GM12878 (cell line): ENCODE results near the gene HAND2. TPM values are rescaled to one million over a fixed set of nuclear protein-coding genes. Genes with fewer than 3 reads are reported as not detected.

ENCODE experiments used
- ATAC-seq: fragments of 200-7000 bp; cut with Tn5 transposase; 3 replicates; pipeline ENCODE4 v1.9.1; 2020; ENCODE audit warnings: mild to moderate bottlenecking, moderate library complexity
- BruUV-seq: library from RNA; stranded (reverse); fragments of 400-500 nt; replicated peaks from 2 replicates; lab custom pipeline; 2021; lab: Mats Ljungman, UMichigan
- CTCF ChIA-PET: fragments of 300-600 bp; sonication (Branson Sonifier 250); formaldehyde crosslinking; extraction: SDS; loops from one replicate; lab custom pipeline; 2021; ENCODE audit warnings: inconsistent platforms; lab: Yijun Ruan, JAX
- POLR2A ChIA-PET: fragments of 350-600 bp; formaldehyde crosslinking; extraction: SDS; loops from one replicate; lab custom pipeline; 2021; ENCODE audit warnings: inconsistent platforms; lab: Charles Lee
- RAD21 ChIA-PET: fragments of 300-600 bp; sonication (Branson Sonifier 250); formaldehyde crosslinking; loops from one replicate; lab custom pipeline; 2023; ENCODE audit warnings: antibody characterized with exemption; ENCODE audit not compliant: unreplicated experiment; lab: Charles Lee
- SMC1A ChIA-PET: fragments of 300-600 bp; sonication (Branson Sonifier 250); formaldehyde crosslinking; loops from one replicate; lab custom pipeline; 2023; ENCODE audit not compliant: unreplicated experiment, uncharacterized antibody; lab: Charles Lee
- DNase-seq: peaks from one replicate; pipeline ENCODE4 v3.0.0-alpha.2; 2011; ENCODE audit warnings: low read depth, low spot score
- FAIRE-seq: peaks from 3 replicates; lab custom pipeline; 2011; peaks lifted over from hg19 to GRCh38; lab: Jason Lieb, UNC
- H2AFZ ChIP-seq: 2 replicates; pipeline ENCODE4 v1.6.0; 2011; ENCODE audit warnings: low read depth, low read length, control low read depth; ENCODE audit not compliant: control insufficient read depth
- H3K27ac ChIP-seq: 2 replicates; pipeline ENCODE4 v1.5.1; 2011; ENCODE audit warnings: control low read depth; ENCODE audit not compliant: control insufficient read depth, insufficient read depth
- H3K27me3 ChIP-seq, 2 experiments: replicated peaks in 1 of 2; 2 replicates each; pipeline versions ENCODE4 v1.6.0 to v1.6.1; 2011; ENCODE audit warnings: low read length in 1 of 2; ENCODE audit not compliant: control insufficient read depth in 2 of 2, insufficient read depth in 2 of 2
- H3K36me3 ChIP-seq, 2 experiments: 2 replicates each; pipeline ENCODE4 v1.5.1; 2011; ENCODE audit warnings: low read length in 1 of 2; ENCODE audit not compliant: control insufficient read depth in 2 of 2, insufficient read depth in 2 of 2
- H3K4me1 ChIP-seq: 2 replicates; pipeline ENCODE4 v1.6.1; 2011; ENCODE audit warnings: mild to moderate bottlenecking, low read length, moderate library complexity, mixed read lengths; ENCODE audit not compliant: control insufficient read depth, insufficient read depth
- H3K4me2 ChIP-seq: 2 replicates; pipeline ENCODE4 v1.6.0; 2011; ENCODE audit warnings: control low read depth; ENCODE audit not compliant: control insufficient read depth, insufficient read depth
- H3K4me3 ChIP-seq: fragments of 200-600 bp; sonication (generic); 2 replicates; pipeline ENCODE4 v1.5.1; 2016
- H3K79me2 ChIP-seq: 2 replicates; pipeline ENCODE4 v1.6.0; 2011; ENCODE audit warnings: low read length; ENCODE audit not compliant: control insufficient read depth, insufficient read depth
- H3K9ac ChIP-seq: 2 replicates; pipeline ENCODE4 v1.8.0; 2011; ENCODE audit warnings: low read length, control low read depth, mixed read lengths; ENCODE audit not compliant: control insufficient read depth, insufficient read depth
- H3K9me3 ChIP-seq: replicated peaks from 3 replicates; pipeline ENCODE4 v1.5.1; 2011; ENCODE audit warnings: mild to moderate bottlenecking, low read length; ENCODE audit not compliant: control insufficient read depth, insufficient read depth
- H4K20me1 ChIP-seq: 2 replicates; pipeline ENCODE4 v1.6.0; 2011; ENCODE audit not compliant: control insufficient read depth, insufficient read depth
- BMI1 ChIP-seq: fragments of 450-650 bp; IDR thresholded peaks from 2 replicates; pipeline ENCODE4 v1.6.1; 2016; ENCODE audit warnings: mild to moderate bottlenecking, moderate library complexity, borderline replicate concordance
- FOS ChIP-seq: IDR thresholded peaks from 3 replicates; pipeline ENCODE4 v1.6.1; 2011; ENCODE audit warnings: borderline replicate concordance; ENCODE audit not compliant: insufficient read length; ENCODE audit errors: extremely low read depth
- FOXK2 ChIP-seq: fragments of 450-650 bp; IDR thresholded peaks from 2 replicates; pipeline ENCODE4 v1.6.1; 2017; ENCODE audit warnings: mild to moderate bottlenecking, moderate library complexity
- HDAC2 ChIP-seq: fragments of 200-600 bp; sonication (generic); IDR thresholded peaks from 2 replicates; pipeline ENCODE4 v1.6.1; 2017
- HDAC6 ChIP-seq: fragments of 200-600 bp; sonication (generic); IDR thresholded peaks from one replicate; pipeline ENCODE4 v1.8.0; 2017; ENCODE audit warnings: antibody characterized with exemption; ENCODE audit not compliant: unreplicated experiment
- KAT2A ChIP-seq: conservative IDR thresholded peaks from 2 replicates; pipeline ENCODE4 v1.6.1; 2011; ENCODE audit warnings: low read depth, low read length; ENCODE audit not compliant: control insufficient read depth
- MYB ChIP-seq: fragments of 150-350 bp; IDR thresholded peaks from 2 replicates; pipeline ENCODE4 v1.6.1; 2014; ENCODE audit warnings: mild to moderate bottlenecking, low read depth, low read length, borderline replicate concordance
- MYC ChIP-seq: IDR thresholded peaks from 2 replicates; pipeline ENCODE4 v1.6.1; 2011; ENCODE audit warnings: mild to moderate bottlenecking, low read length, moderate library complexity, inconsistent platforms; ENCODE audit not compliant: insufficient read depth, insufficient replicate concordance, insufficient read length, severe bottlenecking
- NRF1 ChIP-seq: conservative IDR thresholded peaks from 2 replicates; pipeline ENCODE4 v1.6.1; 2011; ENCODE audit warnings: mild to moderate bottlenecking, low read depth, low read length, improper control_type of control experiment
- POLR2AphosphoS5 ChIP-seq: IDR thresholded peaks from 2 replicates; pipeline ENCODE4 v1.6.1; 2011; ENCODE audit warnings: mild to moderate bottlenecking, low read length, inconsistent platforms
- WRNIP1 ChIP-seq: IDR thresholded peaks from 2 replicates; pipeline ENCODE4 v1.6.1; 2011; ENCODE audit warnings: low read depth, low read length, improper control_type of control experiment, borderline replicate concordance
- whole genome bisulfite sequencing: methylation state at CpG from one replicate; pipeline ENCODE4 v1.1.6; 2016; ENCODE audit warnings: low lambda C conversion rate; ENCODE audit not compliant: insufficient replicate concordance, insufficient coverage; ENCODE audit errors: missing lambda C conversion rate; 5-methylcytosine and 5-hydroxymethylcytosine counted together
- in situ Hi-C: fragments of 300-500 bp; cut with MboI; formaldehyde crosslinking; loops from 9 replicates; pipeline ENCODE4 v1.14.3; 2018; ENCODE audit warnings: mixed read lengths
- intact Hi-C: fragments of 100-400 bp; cut with micrococcal nuclease; formaldehyde crosslinking; loops from one replicate; pipeline ENCODE4 v1.14.2; 2022; ENCODE audit not compliant: unreplicated experiment
- polyA plus RNA-seq, 11 experiments: library from polyadenylated mRNA; depleted of rRNA in 4 of 11; unstranded in 6 of 11; stranded (reverse) in 5 of 11; fragments of >200 nt; fragmentation: Nextera tagmentation in 4 of 11; fragmentation: Illumina TruSeq in 1 of 11; extraction: Ambion mirVana in 4 of 11; extraction: Trizol in 1 of 11; gene quantifications; 1 replicate in 1 of 11; 2 replicates in 10 of 11; pipeline versions ENCODE4 v1.2.1 to v1.2.3, GENCODE V29; 2011 to 2016; ENCODE audit warnings: inconsistent platforms in 2 of 11, missing spikeins in 2 of 11, low read depth in 1 of 11
- total RNA-seq, 4 experiments: library from RNA; depleted of rRNA in 3 of 4; stranded (reverse); fragments of >200 nt in 3 of 4; fragmentation: Illumina TruSeq in 1 of 4; extraction: Trizol in 1 of 4; gene quantifications; 2 replicates each; pipeline versions ENCODE4 v1.2.1 to v1.2.3, GENCODE V29; 2013 to 2021
- TF ChIP-seq, protein P1 (sequence below): IDR thresholded peaks from 2 replicates; pipeline ENCODE4 v1.6.1; 2011; ENCODE audit warnings: borderline replicate concordance, low read depth, mild to moderate bottlenecking, moderate library complexity, mixed read lengths, low read length; ENCODE audit not compliant: insufficient read depth; ENCODE audit errors: extremely low read length
- TF ChIP-seq, protein P2 (sequence below): IDR thresholded peaks from 2 replicates; pipeline ENCODE4 v1.6.1; 2012; ENCODE audit warnings: low read length, inconsistent platforms
- TF ChIP-seq, protein P3 (sequence below): fragments of 450-650 bp; IDR thresholded peaks from 2 replicates; pipeline ENCODE4 v1.6.1; 2016; ENCODE audit warnings: mild to moderate bottlenecking
- TF ChIP-seq, protein P4 (sequence below): fragments of 450-650 bp; IDR thresholded peaks from 2 replicates; pipeline ENCODE4 v1.6.1; 2017; ENCODE audit warnings: mild to moderate bottlenecking, moderate library complexity

HAND2 gene
- total and polyA plus RNA-seq, 10 of the 15 experiments (the other 5 are each of a cell fraction or from before 2014, with no cell fraction given): 0.09 TPM; not detected in 9

DNA sequence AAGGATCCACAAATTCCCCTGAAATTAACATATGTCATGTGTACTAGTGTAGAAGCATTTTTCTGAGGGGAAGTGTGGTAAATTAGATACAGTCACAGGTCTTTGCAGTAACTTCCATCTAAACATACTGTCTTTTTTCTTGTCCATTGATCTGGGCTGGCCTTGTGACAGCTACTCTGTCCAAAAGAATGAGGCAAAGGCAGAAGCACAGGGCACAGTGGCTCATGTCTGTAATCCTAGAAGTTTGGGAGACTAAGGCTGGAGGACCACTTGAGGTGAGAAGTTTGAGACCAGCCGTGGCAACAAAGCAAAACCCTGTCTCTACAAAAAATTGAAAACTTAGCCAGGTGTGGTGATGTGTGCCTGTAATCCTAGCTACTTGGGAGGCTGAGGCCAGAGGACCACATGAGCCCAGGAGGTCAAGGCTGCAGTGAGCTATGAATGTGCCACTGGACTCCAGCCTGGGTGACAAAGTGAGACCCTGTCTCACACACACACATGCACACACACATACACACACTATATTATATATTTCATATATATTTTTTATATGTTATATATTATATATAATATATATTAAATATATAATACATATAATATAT, 47.6 kb downstream of the HAND2 start (continued):
- TF ChIP-seq KAT2A (no peak), FOS (no peak), HDAC6 (no peak), POLR2AphosphoS5 (no peak), HDAC2 (no peak)
- TF ChIP-seq, protein P1, sequence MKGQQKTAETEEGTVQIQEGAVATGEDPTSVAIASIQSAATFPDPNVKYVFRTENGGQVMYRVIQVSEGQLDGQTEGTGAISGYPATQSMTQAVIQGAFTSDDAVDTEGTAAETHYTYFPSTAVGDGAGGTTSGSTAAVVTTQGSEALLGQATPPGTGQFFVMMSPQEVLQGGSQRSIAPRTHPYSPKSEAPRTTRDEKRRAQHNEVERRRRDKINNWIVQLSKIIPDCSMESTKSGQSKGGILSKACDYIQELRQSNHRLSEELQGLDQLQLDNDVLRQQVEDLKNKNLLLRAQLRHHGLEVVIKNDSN: no peak
- TF ChIP-seq, protein P2, sequence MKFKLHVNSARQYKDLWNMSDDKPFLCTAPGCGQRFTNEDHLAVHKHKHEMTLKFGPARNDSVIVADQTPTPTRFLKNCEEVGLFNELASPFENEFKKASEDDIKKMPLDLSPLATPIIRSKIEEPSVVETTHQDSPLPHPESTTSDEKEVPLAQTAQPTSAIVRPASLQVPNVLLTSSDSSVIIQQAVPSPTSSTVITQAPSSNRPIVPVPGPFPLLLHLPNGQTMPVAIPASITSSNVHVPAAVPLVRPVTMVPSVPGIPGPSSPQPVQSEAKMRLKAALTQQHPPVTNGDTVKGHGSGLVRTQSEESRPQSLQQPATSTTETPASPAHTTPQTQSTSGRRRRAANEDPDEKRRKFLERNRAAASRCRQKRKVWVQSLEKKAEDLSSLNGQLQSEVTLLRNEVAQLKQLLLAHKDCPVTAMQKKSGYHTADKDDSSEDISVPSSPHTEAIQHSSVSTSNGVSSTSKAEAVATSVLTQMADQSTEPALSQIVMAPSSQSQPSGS: no peak
- TF ChIP-seq, all 136 proteins: peak for 0

DNA sequence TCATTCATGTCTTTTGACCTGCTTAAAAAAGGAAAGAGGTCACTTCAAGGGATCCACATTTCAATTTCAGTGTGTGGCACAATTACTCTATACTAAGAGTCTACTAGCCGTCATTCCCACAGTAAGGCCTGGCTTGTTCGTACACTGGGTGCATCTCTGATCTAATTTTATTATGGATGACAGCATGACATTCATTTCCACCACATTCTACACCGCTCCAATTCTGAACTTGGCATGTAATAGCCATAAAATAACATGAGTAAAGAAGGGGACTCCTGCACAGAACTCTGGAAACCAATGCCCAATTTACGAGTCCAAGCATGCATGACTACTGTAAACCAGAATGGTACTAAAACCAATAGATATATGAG, 51.1 kb downstream of the HAND2 start:
- intact Hi-C loops: no loop called here
- TF ChIP-seq, protein P3, sequence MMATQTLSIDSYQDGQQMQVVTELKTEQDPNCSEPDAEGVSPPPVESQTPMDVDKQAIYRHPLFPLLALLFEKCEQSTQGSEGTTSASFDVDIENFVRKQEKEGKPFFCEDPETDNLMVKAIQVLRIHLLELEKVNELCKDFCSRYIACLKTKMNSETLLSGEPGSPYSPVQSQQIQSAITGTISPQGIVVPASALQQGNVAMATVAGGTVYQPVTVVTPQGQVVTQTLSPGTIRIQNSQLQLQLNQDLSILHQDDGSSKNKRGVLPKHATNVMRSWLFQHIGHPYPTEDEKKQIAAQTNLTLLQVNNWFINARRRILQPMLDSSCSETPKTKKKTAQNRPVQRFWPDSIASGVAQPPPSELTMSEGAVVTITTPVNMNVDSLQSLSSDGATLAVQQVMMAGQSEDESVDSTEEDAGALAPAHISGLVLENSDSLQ: no peak
- no peak for TF ChIP-seq MYB
- TF ChIP-seq, protein P4, sequence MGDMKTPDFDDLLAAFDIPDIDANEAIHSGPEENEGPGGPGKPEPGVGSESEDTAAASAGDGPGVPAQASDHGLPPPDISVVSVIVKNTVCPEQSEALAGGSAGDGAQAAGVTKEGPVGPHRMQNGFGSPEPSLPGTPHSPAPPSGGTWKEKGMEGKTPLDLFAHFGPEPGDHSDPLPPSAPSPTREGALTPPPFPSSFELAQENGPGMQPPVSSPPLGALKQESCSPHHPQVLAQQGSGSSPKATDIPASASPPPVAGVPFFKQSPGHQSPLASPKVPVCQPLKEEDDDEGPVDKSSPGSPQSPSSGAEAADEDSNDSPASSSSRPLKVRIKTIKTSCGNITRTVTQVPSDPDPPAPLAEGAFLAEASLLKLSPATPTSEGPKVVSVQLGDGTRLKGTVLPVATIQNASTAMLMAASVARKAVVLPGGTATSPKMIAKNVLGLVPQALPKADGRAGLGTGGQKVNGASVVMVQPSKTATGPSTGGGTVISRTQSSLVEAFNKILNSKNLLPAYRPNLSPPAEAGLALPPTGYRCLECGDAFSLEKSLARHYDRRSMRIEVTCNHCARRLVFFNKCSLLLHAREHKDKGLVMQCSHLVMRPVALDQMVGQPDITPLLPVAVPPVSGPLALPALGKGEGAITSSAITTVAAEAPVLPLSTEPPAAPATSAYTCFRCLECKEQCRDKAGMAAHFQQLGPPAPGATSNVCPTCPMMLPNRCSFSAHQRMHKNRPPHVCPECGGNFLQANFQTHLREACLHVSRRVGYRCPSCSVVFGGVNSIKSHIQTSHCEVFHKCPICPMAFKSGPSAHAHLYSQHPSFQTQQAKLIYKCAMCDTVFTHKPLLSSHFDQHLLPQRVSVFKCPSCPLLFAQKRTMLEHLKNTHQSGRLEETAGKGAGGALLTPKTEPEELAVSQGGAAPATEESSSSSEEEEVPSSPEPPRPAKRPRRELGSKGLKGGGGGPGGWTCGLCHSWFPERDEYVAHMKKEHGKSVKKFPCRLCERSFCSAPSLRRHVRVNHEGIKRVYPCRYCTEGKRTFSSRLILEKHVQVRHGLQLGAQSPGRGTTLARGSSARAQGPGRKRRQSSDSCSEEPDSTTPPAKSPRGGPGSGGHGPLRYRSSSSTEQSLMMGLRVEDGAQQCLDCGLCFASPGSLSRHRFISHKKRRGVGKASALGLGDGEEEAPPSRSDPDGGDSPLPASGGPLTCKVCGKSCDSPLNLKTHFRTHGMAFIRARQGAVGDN: no peak
- TF ChIP-seq WRNIP1: no peak
- no peak for TF ChIP-seq BMI1
- no peak for TF ChIP-seq NRF1
- TF ChIP-seq FOXK2: no peak
- TF ChIP-seq MYC: no peak

More for the DNA sequence above, 51.1 kb downstream of the HAND2 start:
- H3K27ac ChIP-seq: no peak overlapping the region
- ChIA-PET RAD21 (no interaction called here), POLR2A (no interaction called here), CTCF (interaction anchor here (1.3 kb wide), 1 partner anchor 9 kb away, joined by 6 read pairs; no protein-coding TSS in a partner anchor), SMC1A (interaction anchor here (0.7 kb wide), 1 partner anchor 83 kb away, joined by 3 read pairs; no protein-coding TSS in a partner anchor)
- no peak overlapping the region for H3K4me2 ChIP-seq
- H3K9me3 ChIP-seq: no peaks in the 10 kb centered on the region
- no peaks in the 10 kb centered on the region for H3K27me3 ChIP-seq
- H2AFZ ChIP-seq: no peak overlapping the region
- in situ Hi-C loops: no loop called here
- no peak for FAIRE-seq
- no peaks in the 10 kb centered on the region for H4K20me1 ChIP-seq
- H3K36me3 ChIP-seq: no peaks in the 10 kb centered on the region
- WGBS: 52% methylated on average over 4 of the region's 4 CpGs
- H3K79me2 ChIP-seq: no peaks in the 10 kb centered on the region
- no peak for DNase-seq
- no TSS peak for BruUV-seq
- H3K4me1 ChIP-seq: no peaks in the 10 kb centered on the region
- no peak for ATAC-seq
- H3K9ac ChIP-seq: no peak overlapping the region
- no peak overlapping the region for H3K4me3 ChIP-seq
